ENCODE data around the gene AP1S1.

- TF ChIP-seq CTCF (IDR thresholded peaks at IDR 0.05) (no peak), POLR2A (IDR thresholded peaks at IDR 0.05) (no peak)
Measured at GRCh38 chr7:101186194-101186593, 31.9 kb downstream of the AP1S1 start.

Data from right lobe of liver (tissue), 4 donors.